Esophagus squamous epithelium (tissue), 5 donors: Measurements from ENCODE around the gene USH1G. TPM values are rescaled to one million over a fixed set of nuclear protein-coding genes. Genes with fewer than 3 reads are reported as not detected.

Source experiments
- DNase-seq: peaks from one replicate; lab custom pipeline; 2025; lab: John Stamatoyannopoulos, UW
- H3K27ac ChIP-seq, 4 donors: fragments of 200-600 bp; sonication (generic); one replicate each; pipeline ENCODE4 v1.5.1; 2016 to 2019; ENCODE audit warnings: mild to moderate bottlenecking in 1 of 4
- H3K27me3 ChIP-seq, 4 donors: fragments of 200-600 bp; sonication (generic); 1 replicate in 3 of 4; 2 replicates in 1 of 4; pipeline versions ENCODE4 v1.5.1 to v1.6.0; 2017 to 2021; ENCODE audit warnings: antibody characterized with exemption in 1 of 4
- H3K36me3 ChIP-seq, 3 donors: fragments of 200-600 bp; sonication (generic); one replicate each; pipeline ENCODE4 v1.5.1; 2016 to 2019
- H3K4me1 ChIP-seq, 3 donors: fragments of 200-600 bp; sonication (generic); one replicate each; pipeline ENCODE4 v1.5.1; 2017 to 2019
- H3K4me3 ChIP-seq, 4 donors: fragments of 200-600 bp; sonication (generic); 1 replicate in 3 of 4; 2 replicates in 1 of 4; pipeline ENCODE4 v1.5.1; 2016 to 2019; ENCODE audit warnings: mild to moderate bottlenecking in 2 of 4, moderate library complexity in 1 of 4
- H3K9me3 ChIP-seq, 3 donors: fragments of 200-600 bp; sonication (generic); one replicate each; pipeline ENCODE4 v1.5.1; 2016 to 2019
- CTCF ChIP-seq, 6 experiments: fragments of 450-650 bp in 4 of 6; fragments of 200-600 bp in 2 of 6; sonication (generic) in 2 of 6; IDR thresholded peaks; one replicate each; pipeline ENCODE4 v1.5.1; 2016 to 2019; ENCODE audit warnings: antibody characterized with exemption in 6 of 6, mild to moderate bottlenecking in 4 of 6, moderate library complexity in 4 of 6
- POLR2A ChIP-seq, 4 donors: fragments of 450-650 bp; IDR thresholded peaks; one replicate each; pipeline ENCODE4 v1.6.1; 2017; ENCODE audit warnings: antibody characterized with exemption in 4 of 4, mild to moderate bottlenecking in 4 of 4, moderate library complexity in 3 of 4
- WGBS, 2 donors: methylation state at CpG; one replicate each; pipeline ENCODE4 v1.1.5; 2018; 5-methylcytosine and 5-hydroxymethylcytosine counted together
- intact Hi-C: fragments of 100-400 bp; cut with DNase I; formaldehyde crosslinking; loops from one replicate; pipeline ENCODE4 v1.15.0; 2022
- total RNA-seq, 4 donors: library from RNA; depleted of rRNA; stranded (reverse); fragments of >200 nt; gene quantifications; one replicate each; pipeline ENCODE4 v1.1.0, GENCODE V29; 2016
- donor health status: DM: yes; HTN: yes; CAD: no.

USH1G gene
- total RNA-seq, 4 donors from 2014 or later, result 2.9 to 12.1 (median 6.7) TPM

- WGBS, 2 donors, result 48 to 72% methylated on average over 8 to 10 of the region's 13 CpGs
- no peak for DNase-seq
Observed at GRCh38 chr17:74888469-74888868, 34.6 kb downstream of the USH1G start.

GRCh38 chr17:74883241-74883745, 39.8 kb downstream of the USH1G start:
- Histone ChIP-seq H3K27ac (no peak overlapping the region), H3K4me3 (no peak overlapping the region), H3K36me3 (no peaks in the 10 kb centered on the region), H3K4me1 (peaks cover 0 to 5% (median 2%) of the 10 kb centered on the region in 3 donors), H3K27me3 (peaks cover 0 to 25% (median 0%) of the 10 kb centered on the region in 4 donors), H3K9me3 (no peaks in the 10 kb centered on the region)
- WGBS, 2 donors, result 79 to 83% methylated on average over 13 to 15 of the region's 15 CpGs
- intact Hi-C loops, result no loop called here
- TF ChIP-seq CTCF (IDR thresholded peaks at IDR 0.05) (no peak), POLR2A (IDR thresholded peaks at IDR 0.05) (no peak)
- DNase-seq, result no peak

More at GRCh38 chr17:74888469-74888868, 34.6 kb downstream of the USH1G start:
- Histone ChIP-seq H3K4me3 (no peak overlapping the region), H3K36me3 (no peaks in the 10 kb centered on the region), H3K27me3 (peaks cover 0 to 41% (median 3%) of the 10 kb centered on the region in 4 donors), H3K27ac (no peak overlapping the region), H3K9me3 (no peaks in the 10 kb centered on the region), H3K4me1 (peaks cover 5 to 10% (median 5%) of the 10 kb centered on the region in 3 donors)
- no peak for TF ChIP-seq POLR2A (IDR thresholded peaks at IDR 0.05)
- TF ChIP-seq CTCF (IDR thresholded peaks at IDR 0.05), result no peak
- intact Hi-C loops, result no loop called here

GRCh38 chr17:74882517-74883240, 40.4 kb downstream of the USH1G start:
- DNase-seq, result no peak
- 73 to 79% methylated on average over 10 to 12 of the region's 20 CpGs for WGBS, 2 donors
- H3K36me3 ChIP-seq, result no peaks in the 10 kb centered on the region
- no peak overlapping the region for H3K27ac ChIP-seq
- no peak overlapping the region for H3K4me3 ChIP-seq
- intact Hi-C loops, result no loop called here
- TF ChIP-seq CTCF (IDR thresholded peaks at IDR 0.05), result no peak
- no peak for TF ChIP-seq POLR2A (IDR thresholded peaks at IDR 0.05)
- peaks cover 4 to 12% (median 8%) of the 10 kb centered on the region in 3 donors for H3K4me1 ChIP-seq
- H3K27me3 ChIP-seq, result peaks cover 0 to 28% (median 0%) of the 10 kb centered on the region in 4 donors
- no peaks in the 10 kb centered on the region for H3K9me3 ChIP-seq

GRCh38 chr17:74881073-74881472, 42.0 kb downstream of the USH1G start:
- intact Hi-C loops, result no loop called here
- TF ChIP-seq CTCF (IDR thresholded peaks at IDR 0.05) (no peak), POLR2A (IDR thresholded peaks at IDR 0.05) (no peak)
- Histone ChIP-seq H3K9me3 (no peaks in the 10 kb centered on the region), H3K4me3 (no peak overlapping the region), H3K27me3 (peaks cover 0 to 22% (median 0%) of the 10 kb centered on the region in 4 donors), H3K36me3 (no peaks in the 10 kb centered on the region), H3K4me1 (peaks cover 7 to 19% (median 8%) of the 10 kb centered on the region in 3 donors), H3K27ac (no peak overlapping the region)
- WGBS, 2 donors, result 70 to 80% methylated on average over 2 to 9 of the region's 11 CpGs
- no peak for DNase-seq

GRCh38 chr17:74879308-74879707, 43.7 kb downstream of the USH1G start:
- Histone ChIP-seq H3K4me1 (peaks cover 7 to 19% (median 8%) of the 10 kb centered on the region in 3 donors), H3K27me3 (peaks cover 0 to 22% (median 0%) of the 10 kb centered on the region in 4 donors), H3K4me3 (no peak overlapping the region), H3K36me3 (no peaks in the 10 kb centered on the region), H3K27ac (no peak overlapping the region), H3K9me3 (no peaks in the 10 kb centered on the region)
- intact Hi-C loops, result no loop called here
- TF ChIP-seq CTCF (IDR thresholded peaks at IDR 0.05), result no peak
- TF ChIP-seq POLR2A (IDR thresholded peaks at IDR 0.05), result no peak
- no peak for DNase-seq
- WGBS, 2 donors, result 79 to 85% methylated on average over 4 to 8 of the region's 16 CpGs
